Mucosa of stomach (tissue), 1 donor: ENCODE data around the gene GOLT1A.

Source experiments
- H3K27me3 ChIP-seq: one replicate; pipeline ENCODE4 v1.7.0; 2013; ENCODE audit warnings: mild to moderate bottlenecking, low read length; ENCODE audit not compliant: control insufficient read depth, insufficient read depth
- H3K36me3 ChIP-seq: one replicate; pipeline ENCODE4 v1.7.0; 2013; ENCODE audit warnings: low read length; ENCODE audit not compliant: control insufficient read depth, insufficient read depth
- H3K4me1 ChIP-seq: one replicate; pipeline ENCODE4 v1.7.0; 2013; ENCODE audit warnings: mild to moderate bottlenecking, low read length; ENCODE audit not compliant: control insufficient read depth, insufficient read depth
- H3K4me3 ChIP-seq: one replicate; pipeline ENCODE4 v1.7.0; 2013; ENCODE audit warnings: low read length
- H3K9ac ChIP-seq: one replicate; pipeline ENCODE4 v1.7.0; 2013; ENCODE audit warnings: mild to moderate bottlenecking, low read length, moderate library complexity
- H3K9me3 ChIP-seq: one replicate; pipeline ENCODE4 v1.7.0; 2013; ENCODE audit warnings: mild to moderate bottlenecking, low read length, moderate library complexity; ENCODE audit not compliant: control insufficient read depth
- donor health status: Pancreatic carcinoma.

Gene GOLT1A

DNA sequence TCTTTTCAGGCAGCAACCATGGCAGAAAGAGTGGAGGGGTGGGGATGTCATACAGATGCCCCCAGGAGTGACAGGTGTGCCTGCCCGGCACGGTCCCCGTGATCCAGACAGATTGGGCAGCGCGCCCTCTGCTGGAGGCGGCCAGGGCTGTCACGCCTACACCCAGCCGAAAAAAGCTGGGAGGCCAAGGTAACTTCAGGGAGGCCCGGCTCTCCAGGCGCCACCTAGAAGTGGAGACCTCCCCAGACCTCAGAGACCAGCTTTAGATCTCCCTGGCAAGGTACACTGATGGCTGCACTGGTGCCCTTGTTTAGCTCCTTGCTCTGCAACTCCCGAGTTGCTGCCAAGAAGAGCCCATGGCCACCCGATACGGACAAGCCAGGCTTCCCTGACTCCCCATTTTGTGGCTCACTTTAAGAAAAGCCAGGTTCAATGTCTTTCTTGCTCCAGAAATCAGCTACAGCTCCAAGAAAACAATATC lies 6.6 kb downstream of the GOLT1A start:
- no peaks in the 10 kb centered on the region for H3K9me3 ChIP-seq
- no peaks in the 10 kb centered on the region for H3K27me3 ChIP-seq
- H3K9ac ChIP-seq = peak overlapping the region; percentile 8
- no peaks in the 10 kb centered on the region for H3K36me3 ChIP-seq
- H3K4me1 ChIP-seq = peaks cover 10% of the 10 kb centered on the region
- H3K4me3 ChIP-seq = no peak overlapping the region

DNA sequence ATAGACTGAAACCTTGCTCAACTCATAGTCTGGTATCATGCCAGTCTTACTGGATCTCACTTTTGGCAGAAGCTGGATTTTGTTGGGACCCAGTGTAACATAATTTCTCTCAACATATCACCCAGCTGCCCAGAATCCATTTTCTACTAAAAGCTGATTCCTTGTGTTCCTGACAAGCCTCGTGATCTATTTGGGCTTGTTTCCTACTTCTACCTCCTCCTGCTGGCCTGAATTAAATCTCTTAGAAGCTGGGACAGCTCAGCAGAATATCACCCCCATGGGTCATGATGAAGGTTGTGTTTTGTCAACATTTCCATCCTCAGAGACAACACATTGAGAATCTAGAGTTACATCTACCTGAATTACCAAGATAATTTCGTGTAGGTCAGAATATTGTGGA lies 7.7 kb downstream of the GOLT1A start:
- H3K4me3 ChIP-seq = no peak overlapping the region
- no peaks in the 10 kb centered on the region for H3K9me3 ChIP-seq
- H3K27me3 ChIP-seq = no peaks in the 10 kb centered on the region
- H3K36me3 ChIP-seq = no peaks in the 10 kb centered on the region
- H3K4me1 ChIP-seq = peaks cover 10% of the 10 kb centered on the region
- H3K9ac ChIP-seq = no peak overlapping the region

DNA sequence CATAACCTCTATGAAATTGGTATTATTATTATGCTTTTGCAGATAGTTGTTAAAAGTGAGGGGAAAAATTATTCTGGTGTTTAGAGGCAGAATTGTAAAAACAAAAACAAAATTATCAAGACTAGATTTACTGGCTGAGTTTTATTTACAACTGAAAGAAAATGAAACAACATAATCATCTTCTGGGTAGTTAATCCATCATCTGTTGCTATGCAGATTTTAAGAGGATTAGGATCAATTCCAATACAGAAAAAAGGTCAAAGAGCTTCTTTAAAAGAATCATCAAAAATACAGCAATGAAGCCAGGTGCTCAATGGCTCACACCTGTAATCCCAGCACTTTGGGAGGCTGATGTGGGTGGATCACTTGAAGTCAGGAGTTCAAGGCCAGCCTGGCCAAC lies 8.3 kb downstream of the GOLT1A start:
- Histone ChIP-seq H3K4me1 (peaks cover 10% of the 10 kb centered on the region), H3K4me3 (no peak overlapping the region), H3K27me3 (no peaks in the 10 kb centered on the region), H3K36me3 (no peaks in the 10 kb centered on the region), H3K9me3 (no peaks in the 10 kb centered on the region), H3K9ac (no peak overlapping the region)

DNA sequence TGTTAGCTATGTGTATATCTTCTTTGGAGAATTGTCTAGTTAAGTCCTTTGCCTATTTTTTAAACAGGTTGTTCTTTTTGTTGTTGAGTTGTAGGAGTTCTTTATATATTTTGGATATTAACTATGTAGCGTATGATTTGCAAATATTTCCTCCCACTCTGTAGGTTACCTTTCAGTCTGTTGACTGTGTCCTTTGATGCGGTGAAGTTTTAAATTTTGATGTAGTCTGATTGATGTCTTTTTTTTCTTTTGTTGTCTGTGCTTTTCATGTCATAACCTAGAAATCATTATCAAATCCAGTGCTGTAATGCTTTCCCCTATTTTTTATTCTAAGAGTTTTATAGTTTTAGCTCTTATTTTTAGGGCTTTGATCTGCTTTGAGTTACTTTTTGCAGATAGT lies 8.8 kb downstream of the GOLT1A start:
- Histone ChIP-seq H3K9ac (no peak overlapping the region), H3K9me3 (no peaks in the 10 kb centered on the region), H3K4me1 (peaks cover 10% of the 10 kb centered on the region), H3K36me3 (no peaks in the 10 kb centered on the region), H3K4me3 (no peak overlapping the region), H3K27me3 (no peaks in the 10 kb centered on the region)

DNA sequence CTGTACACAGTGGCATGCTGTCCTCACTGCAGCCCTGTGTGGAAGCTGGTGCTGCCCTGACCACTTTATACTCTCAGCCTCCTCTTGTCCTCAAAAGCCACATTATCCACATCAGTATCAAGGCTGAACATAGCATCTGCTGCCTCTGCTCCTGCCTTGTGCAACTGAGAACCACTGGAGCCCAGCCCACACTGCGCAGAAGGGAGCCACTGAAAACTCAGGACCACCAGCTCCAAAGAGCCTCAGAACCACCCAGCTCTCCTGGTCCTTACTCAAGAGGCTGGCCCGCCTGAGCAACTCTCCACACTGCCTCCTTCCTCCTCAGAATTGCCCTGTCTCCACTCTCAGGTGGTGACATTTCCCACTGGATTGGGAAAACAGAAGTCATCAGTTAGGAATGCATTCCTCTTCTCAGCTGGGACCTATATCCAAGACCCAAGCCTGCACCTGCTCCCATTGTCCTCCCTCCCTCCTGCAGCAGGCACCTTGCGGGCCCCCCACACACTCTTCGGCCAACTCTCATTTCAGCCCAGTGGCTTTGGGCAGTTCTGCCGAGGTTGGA lies 10.5 kb downstream of the GOLT1A start:
- H3K9ac ChIP-seq = no peak overlapping the region
- H3K9me3 ChIP-seq = no peaks in the 10 kb centered on the region
- H3K4me1 ChIP-seq = peaks cover 10% of the 10 kb centered on the region
- H3K4me3 ChIP-seq = no peak overlapping the region
- H3K27me3 ChIP-seq = no peaks in the 10 kb centered on the region
- H3K36me3 ChIP-seq = no peaks in the 10 kb centered on the region

DNA sequence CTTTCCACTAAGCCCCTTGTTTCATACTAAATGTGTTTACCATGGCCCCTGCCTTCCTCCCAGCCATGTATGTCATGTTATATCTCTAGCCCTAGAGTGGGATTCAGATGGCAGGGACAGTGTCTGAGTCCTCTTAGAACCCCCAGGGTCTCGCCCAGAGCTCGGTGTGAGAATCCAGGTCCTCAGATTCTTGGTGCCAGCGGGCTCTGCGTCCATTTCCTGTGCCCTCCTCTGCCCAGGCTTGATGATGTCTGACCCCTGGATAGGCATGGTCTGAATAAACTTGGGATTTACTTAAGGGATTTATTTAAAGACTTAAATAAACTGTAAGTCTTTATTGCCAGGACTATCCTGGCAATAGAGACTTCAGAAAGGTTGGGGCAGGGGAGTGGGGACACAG lies 11.3 kb downstream of the GOLT1A start:
- Histone ChIP-seq H3K9me3 (no peaks in the 10 kb centered on the region), H3K4me3 (no peak overlapping the region), H3K27me3 (no peaks in the 10 kb centered on the region)

DNA sequence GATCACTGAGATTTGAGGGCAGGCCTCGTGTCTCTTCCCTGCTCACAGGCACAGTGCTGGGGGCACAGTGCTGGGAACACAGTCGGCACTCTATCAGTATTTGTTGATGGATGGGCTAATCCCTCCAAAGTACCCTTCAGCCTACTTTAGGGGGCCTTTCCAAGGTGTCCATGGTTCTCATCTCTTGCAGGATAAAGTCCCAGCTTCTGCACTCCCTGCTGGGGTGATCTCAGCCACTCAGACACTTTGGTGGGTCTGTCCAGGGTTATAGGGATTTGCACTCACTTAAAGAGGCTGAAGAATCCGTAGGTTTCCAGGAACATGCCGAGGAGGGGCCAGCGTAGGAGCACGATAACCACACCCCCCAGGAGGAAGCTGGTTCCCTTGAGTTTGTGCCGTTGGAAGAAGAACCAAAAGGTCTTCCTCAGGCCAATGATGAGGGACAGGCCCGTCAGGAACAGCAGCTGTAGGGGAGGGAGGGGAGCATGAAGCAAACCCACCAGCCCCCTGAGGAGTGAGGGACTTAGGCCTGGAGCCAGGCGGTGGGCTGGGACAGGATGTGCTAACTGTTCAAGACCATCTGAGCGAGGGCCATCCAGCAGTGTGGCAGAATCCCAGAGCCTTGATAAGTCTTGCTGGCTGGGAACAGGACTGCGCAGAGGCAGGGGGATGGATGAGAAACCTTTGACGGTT lies 12.3 kb downstream of the GOLT1A start:
- no peak overlapping the region for H3K4me3 ChIP-seq
- H3K27me3 ChIP-seq = no peaks in the 10 kb centered on the region
- H3K4me1 ChIP-seq = no peaks in the 10 kb centered on the region
- no peaks in the 10 kb centered on the region for H3K9me3 ChIP-seq
- no peaks in the 10 kb centered on the region for H3K36me3 ChIP-seq
- H3K9ac ChIP-seq = no peak overlapping the region

More for the DNA sequence above, 11.3 kb downstream of the GOLT1A start:
- Histone ChIP-seq H3K9ac (no peak overlapping the region), H3K36me3 (no peaks in the 10 kb centered on the region), H3K4me1 (peaks cover 9% of the 10 kb centered on the region)

DNA sequence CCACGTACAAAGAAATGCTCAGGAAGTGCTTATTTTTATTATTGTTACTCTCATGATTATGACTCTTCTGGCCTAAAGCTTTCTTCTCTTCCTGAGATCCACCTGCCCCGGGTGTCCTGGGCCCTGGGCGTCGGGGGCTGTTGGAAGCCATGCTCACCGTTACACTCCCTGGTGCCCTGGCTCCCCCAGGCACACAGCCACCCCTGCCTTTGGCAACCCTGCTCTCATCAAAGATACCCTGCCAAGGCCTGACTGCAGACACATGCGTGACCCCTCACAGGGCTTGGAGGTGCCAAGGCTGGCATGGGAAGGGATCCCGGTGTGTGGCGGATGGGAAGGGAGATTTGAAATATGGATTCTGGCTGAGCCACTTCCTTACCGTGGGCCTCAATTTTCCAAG lies 14.2 kb downstream of the GOLT1A start:
- Histone ChIP-seq H3K27me3 (no peaks in the 10 kb centered on the region), H3K4me3 (no peak overlapping the region), H3K9ac (no peak overlapping the region), H3K4me1 (peaks cover 3% of the 10 kb centered on the region), H3K36me3 (no peaks in the 10 kb centered on the region), H3K9me3 (no peaks in the 10 kb centered on the region)

DNA sequence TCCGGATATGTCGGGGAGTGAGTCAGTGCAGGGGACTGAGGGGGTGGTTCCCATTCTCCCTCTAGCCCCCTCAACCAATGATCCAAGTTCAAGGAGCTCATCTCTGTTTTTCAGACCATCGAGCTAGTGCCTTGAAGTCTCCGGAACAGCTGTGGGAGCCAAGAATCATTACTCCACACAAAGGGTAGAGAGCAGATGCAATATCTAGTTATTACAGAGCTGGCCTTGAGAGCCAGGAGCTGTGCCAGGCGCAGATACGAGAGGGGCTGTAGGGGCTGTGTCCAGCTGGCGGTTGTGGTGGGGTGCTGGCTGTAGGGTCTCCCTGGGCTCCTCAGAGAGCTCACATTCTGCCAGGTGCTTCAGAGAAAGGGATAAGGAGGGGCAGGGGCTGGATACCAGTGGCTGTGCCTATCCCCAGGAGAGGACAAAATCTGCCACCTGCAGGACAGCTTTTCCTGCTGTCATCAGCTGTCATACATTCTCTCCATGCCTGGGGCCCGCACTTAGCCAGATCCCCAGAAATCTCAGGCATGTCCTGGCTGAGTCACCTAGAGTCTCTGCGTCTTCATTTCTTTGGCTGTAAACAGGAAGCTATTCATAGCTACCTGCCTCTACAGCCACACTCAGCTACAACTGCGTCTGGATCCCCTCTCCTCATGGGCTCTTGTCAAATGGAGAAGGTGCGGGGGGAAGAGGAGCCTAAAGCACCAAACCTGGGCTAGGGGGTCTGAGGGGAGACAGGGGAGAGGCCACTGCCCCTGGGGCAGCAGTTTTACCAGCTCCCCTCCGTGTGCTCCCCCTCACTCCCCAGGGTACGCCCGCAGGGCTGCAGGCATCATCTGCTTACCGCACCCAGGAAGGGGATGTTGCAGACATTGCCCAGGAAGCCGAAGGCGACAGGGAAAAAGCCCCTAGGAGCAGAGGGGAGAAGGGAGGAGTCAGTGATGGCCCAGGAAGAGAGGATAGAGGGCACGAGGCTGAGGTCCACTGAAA lies 15.1 kb downstream of the GOLT1A start:
- no peaks in the 10 kb centered on the region for H3K27me3 ChIP-seq
- H3K9ac ChIP-seq = no peak overlapping the region
- H3K4me3 ChIP-seq = no peak overlapping the region
- no peaks in the 10 kb centered on the region for H3K36me3 ChIP-seq
- H3K9me3 ChIP-seq = no peaks in the 10 kb centered on the region
- H3K4me1 ChIP-seq = peaks cover 10% of the 10 kb centered on the region

DNA sequence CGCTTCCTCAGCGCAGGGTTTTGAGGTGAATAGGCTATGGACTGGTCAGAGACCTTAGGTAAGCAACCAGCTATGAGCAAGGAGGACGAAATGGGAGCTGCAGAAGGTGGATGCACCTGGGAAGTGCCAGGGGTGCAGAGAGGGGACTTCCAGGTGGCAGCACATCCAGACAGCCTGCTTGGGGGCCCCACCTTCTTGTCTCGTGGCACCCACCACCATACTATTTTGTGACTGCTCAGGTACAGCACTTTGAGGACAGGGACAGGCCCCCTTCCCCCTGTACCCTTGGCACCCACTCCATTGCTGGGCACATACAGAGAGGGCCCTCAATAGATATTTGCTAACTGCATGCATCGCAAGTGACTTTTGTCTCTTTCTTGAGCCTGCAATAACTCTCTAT lies 16.7 kb downstream of the GOLT1A start:
- Histone ChIP-seq H3K9ac (no peak overlapping the region), H3K36me3 (no peaks in the 10 kb centered on the region), H3K27me3 (no peaks in the 10 kb centered on the region), H3K4me1 (peaks cover 25% of the 10 kb centered on the region), H3K4me3 (no peak overlapping the region), H3K9me3 (no peaks in the 10 kb centered on the region)

DNA sequence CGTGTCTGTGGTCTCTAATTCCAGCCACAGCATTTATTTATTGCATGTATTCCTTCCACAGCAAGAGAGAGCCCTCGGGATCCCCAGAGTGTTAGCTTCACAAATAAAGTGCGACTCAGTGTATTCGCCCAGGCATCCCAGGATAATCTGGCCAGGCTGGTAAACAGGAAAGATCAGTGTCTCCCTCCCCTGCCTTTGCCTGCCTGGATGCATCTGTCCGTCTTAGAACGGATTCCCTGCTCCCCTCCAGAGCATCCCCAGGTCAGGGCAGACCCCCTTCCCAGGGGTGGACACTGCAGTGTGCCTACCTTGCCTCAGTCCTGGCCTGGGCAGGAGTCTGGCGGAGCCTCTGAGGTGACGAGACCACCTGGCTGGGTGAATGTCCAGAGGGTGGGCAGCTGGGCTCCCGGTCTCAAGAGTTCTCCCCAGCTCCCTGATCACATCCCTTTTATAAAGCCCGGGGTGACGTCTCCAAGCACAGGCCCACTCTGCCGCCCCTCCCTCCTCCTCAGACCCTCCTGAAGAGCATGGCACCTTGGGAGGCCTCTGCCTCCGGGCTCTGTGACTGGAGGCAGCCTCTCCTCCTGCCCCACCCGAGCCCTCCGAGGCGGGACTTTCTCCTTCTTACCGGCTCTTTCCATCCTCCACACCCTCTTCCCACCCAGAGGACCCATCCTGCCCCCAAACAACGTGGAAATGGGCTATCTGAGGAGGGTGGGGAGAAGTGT lies 17.6 kb downstream of the GOLT1A start, which contains the start of gene KISS1:
TSS of gene KISS1 (minus strand) at position 424 of the 728 bp plus-strand sequence. CDS start 3,615 bp downstream, outside the sequence.
- H3K36me3 ChIP-seq = no peaks in the 10 kb centered on the region
- H3K9ac ChIP-seq = no peak within 1 kb of the TSS
- H3K4me1 ChIP-seq = peaks cover 33% of the 10 kb centered on the region
- no peaks in the 10 kb centered on the region for H3K9me3 ChIP-seq
- H3K27me3 ChIP-seq = no peaks in the 10 kb centered on the region
- no peak within 1 kb of the TSS for H3K4me3 ChIP-seq
